Adrenal gland (tissue), 12 donors: ENCODE data around the gene ZNF282. TPM values are rescaled to one million over a fixed set of nuclear protein-coding genes. Genes with fewer than 3 reads are reported as not detected.

Experiments
- DNase-seq, 7 donors: peaks; one replicate each; pipeline ENCODE4 v3.0.0-alpha.2; 2019 to 2020
- H3K27ac ChIP-seq, 5 donors: fragments of 200-600 bp; sonication (generic) in 4 of 5; 1 replicate in 3 of 5; 2 replicates in 2 of 5; pipeline versions ENCODE4 v1.5.1 to v1.8.0; 2016 to 2020; ENCODE audit warnings: mild to moderate bottlenecking in 1 of 5
- H3K27me3 ChIP-seq: fragments of 200-600 bp; 2 replicates; pipeline ENCODE4 v1.8.0; 2021
- H3K36me3 ChIP-seq, 2 donors: fragments of 200-600 bp; replicated peaks in 1 of 2; 1 replicate in 1 of 2; 2 replicates in 1 of 2; pipeline versions ENCODE4 v1.5.1 to v1.8.0; 2018 to 2022
- H3K4me1 ChIP-seq, 2 donors: fragments of 200-600 bp; replicated peaks in 1 of 2; 1 replicate in 1 of 2; 2 replicates in 1 of 2; pipeline versions ENCODE4 v1.5.1 to v1.8.0; 2018 to 2021
- H3K4me3 ChIP-seq, 4 donors: fragments of 200-600 bp; sonication (generic) in 3 of 4; one replicate each; pipeline ENCODE4 v1.5.1; 2016 to 2018
- H3K9me3 ChIP-seq, 3 donors: fragments of 200-600 bp; sonication (generic) in 1 of 3; replicated peaks in 1 of 3; 1 replicate in 2 of 3; 2 replicates in 1 of 3; pipeline versions ENCODE4 v1.5.1 to v1.8.0; 2016 to 2021
- POLR2A ChIP-seq, 2 donors: fragments of 450-650 bp; IDR thresholded peaks; one replicate each; pipeline ENCODE4 v1.6.1; 2017; ENCODE audit warnings: antibody characterized with exemption in 2 of 2, mild to moderate bottlenecking in 2 of 2, moderate library complexity in 1 of 2
- WGBS, 4 donors: extraction: QIAGEN DNeasy Blood & Tissue Kit in 2 of 4; methylation state at CpG; one replicate each; pipeline versions ENCODE4 v1.1.5 to v1.1.7; 2013 to 2017; 5-methylcytosine and 5-hydroxymethylcytosine counted together
- intact Hi-C, 2 donors: fragments of 100-400 bp; cut with DNase I; formaldehyde crosslinking; loops; one replicate each; pipeline versions ENCODE4 v1.14.1 to v1.15.0; 2022 to 2023
- polyA plus RNA-seq, 3 donors: library from polyadenylated mRNA; stranded (reverse); fragments of 200-250 nt in 2 of 3; fragments of 350-450 nt in 1 of 3; fragmentation: Illumina TruSeq in 1 of 3; extraction: RNeasy Lipid Tissue Mini Kit (QIAGEN cat#74804) in 1 of 3; gene quantifications; one replicate each; pipeline ENCODE4 v1.2.3, GENCODE V29; 2013 to 2014
- total RNA-seq, 9 donors: library from RNA; depleted of rRNA in 4 of 9; stranded (reverse); fragments of >200 nt in 4 of 9; fragments of 120-200 nt in 1 of 9; fragmentation: NEBNext Ultra II Directional in 1 of 9; extraction: Animal tissue kit (Norgen Biotek cat#: 25700) in 1 of 9; gene quantifications; one replicate each; pipeline versions ENCODE4 v1.1.0 to v1.2.4, GENCODE V29; 2013 to 2023
- TF ChIP-seq, protein P1 (sequence below), 6 experiments: fragments of 450-650 bp in 4 of 6; fragments of 200-600 bp in 2 of 6; sonication (generic) in 1 of 6; IDR thresholded peaks; 1 replicate in 5 of 6; 2 replicates in 1 of 6; pipeline versions ENCODE4 v1.5.1 to v1.8.0; 2016 to 2021; ENCODE audit warnings: antibody characterized with exemption in 6 of 6, mild to moderate bottlenecking in 2 of 6, moderate library complexity in 1 of 6
- donor health status: healthy with polysubstance abuse.
- donor health status: Bipolar disorder and iron deficiency.
- donor health status: DM: yes; HTN: yes; CAD: no.
- donor health status: DM: no; HTN: no; CAD: no.
- donor health status: DM: no; HTN: no; CAD: no.
- donor health status: DM: yes; HTN: yes; CAD: no.

ZNF282 gene
- total and polyA plus RNA-seq, 12 donors = 3.6 to 33.8 (median 16.0) TPM

DNA sequence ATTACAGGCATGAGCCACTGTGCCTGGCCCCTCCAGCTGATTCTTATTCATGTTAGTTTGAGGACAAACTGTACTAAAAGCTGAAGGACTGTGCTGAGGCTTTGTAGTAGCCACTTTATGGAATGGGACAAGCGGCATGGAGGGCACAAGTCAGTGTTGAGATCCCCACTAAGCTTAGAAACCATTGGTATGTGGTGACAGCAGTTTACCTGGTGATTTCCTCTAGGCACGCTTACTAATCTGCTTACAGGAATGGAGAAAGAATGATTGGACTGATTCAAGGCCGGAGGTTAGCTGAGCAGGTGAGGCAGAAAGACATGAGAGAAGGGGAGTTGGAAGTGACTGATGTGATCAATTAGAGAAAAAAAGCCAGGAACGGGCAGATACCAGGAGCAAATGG lies 44.4 kb upstream of the ZNF282 start:
- intact Hi-C loops = no loop called here
- WGBS, 4 donors = 53 to 84% (median 58%) methylated on average over 4 of the region's 4 CpGs
- peaks cover 3 to 20% of the 10 kb centered on the region in 2 donors for H3K4me1 ChIP-seq

DNA sequence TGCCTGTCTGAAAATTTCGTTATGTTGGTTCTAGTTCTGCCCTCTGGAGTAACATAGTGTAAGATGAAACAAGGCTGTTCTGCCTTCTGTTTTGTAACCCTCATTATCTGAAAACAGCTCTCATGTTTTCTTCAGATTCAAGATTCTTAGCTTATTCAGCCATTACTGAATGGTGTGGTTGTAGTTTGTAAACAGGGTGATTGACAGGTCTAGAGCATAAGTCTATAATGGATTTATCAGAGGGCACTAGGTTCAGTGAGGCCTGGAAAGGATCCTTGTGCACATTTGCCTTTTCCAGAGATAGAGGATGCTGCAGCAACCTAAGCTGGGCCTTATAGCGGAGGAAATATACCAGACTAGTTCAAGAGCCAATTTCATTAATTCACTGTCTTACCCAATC lies 42.0 kb upstream of the ZNF282 start:
- Histone ChIP-seq H3K4me3 (no peak overlapping the region), H3K27me3 (no peaks in the 10 kb centered on the region), H3K4me1 (peaks cover 3 to 15% of the 10 kb centered on the region in 2 donors), H3K27ac (no peak overlapping the region), H3K36me3 (peaks cover 0 to 17% of the 10 kb centered on the region in 2 donors), H3K9me3 (no peaks in the 10 kb centered on the region)
- no peak for DNase-seq
- WGBS, 4 donors = 90 to 95% (median 94%) methylated on average over 2 of the region's 2 CpGs
- intact Hi-C loops = no loop called here
- TF ChIP-seq, protein P1, sequence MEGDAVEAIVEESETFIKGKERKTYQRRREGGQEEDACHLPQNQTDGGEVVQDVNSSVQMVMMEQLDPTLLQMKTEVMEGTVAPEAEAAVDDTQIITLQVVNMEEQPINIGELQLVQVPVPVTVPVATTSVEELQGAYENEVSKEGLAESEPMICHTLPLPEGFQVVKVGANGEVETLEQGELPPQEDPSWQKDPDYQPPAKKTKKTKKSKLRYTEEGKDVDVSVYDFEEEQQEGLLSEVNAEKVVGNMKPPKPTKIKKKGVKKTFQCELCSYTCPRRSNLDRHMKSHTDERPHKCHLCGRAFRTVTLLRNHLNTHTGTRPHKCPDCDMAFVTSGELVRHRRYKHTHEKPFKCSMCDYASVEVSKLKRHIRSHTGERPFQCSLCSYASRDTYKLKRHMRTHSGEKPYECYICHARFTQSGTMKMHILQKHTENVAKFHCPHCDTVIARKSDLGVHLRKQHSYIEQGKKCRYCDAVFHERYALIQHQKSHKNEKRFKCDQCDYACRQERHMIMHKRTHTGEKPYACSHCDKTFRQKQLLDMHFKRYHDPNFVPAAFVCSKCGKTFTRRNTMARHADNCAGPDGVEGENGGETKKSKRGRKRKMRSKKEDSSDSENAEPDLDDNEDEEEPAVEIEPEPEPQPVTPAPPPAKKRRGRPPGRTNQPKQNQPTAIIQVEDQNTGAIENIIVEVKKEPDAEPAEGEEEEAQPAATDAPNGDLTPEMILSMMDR (IDR thresholded peaks at IDR 0.05) = no peak
- no peak for TF ChIP-seq POLR2A (IDR thresholded peaks at IDR 0.05)

More for the DNA sequence above, 44.4 kb upstream of the ZNF282 start:
- Histone ChIP-seq H3K27ac (no peak overlapping the region), H3K27me3 (no peaks in the 10 kb centered on the region), H3K9me3 (no peaks in the 10 kb centered on the region), H3K36me3 (peaks cover 0 to 12% of the 10 kb centered on the region in 2 donors), H3K4me3 (no peak overlapping the region)
- TF ChIP-seq POLR2A (IDR thresholded peaks at IDR 0.05) = no peak
- TF ChIP-seq, protein P1 (IDR thresholded peaks at IDR 0.05) = no peak
- DNase-seq = no peak

GRCh38 chr7:149154056-149154455 lies 41.3 kb upstream of the ZNF282 start:
- Histone ChIP-seq H3K27ac (no peak overlapping the region), H3K9me3 (no peaks in the 10 kb centered on the region), H3K36me3 (peaks cover 0 to 17% of the 10 kb centered on the region in 2 donors), H3K4me1 (peaks cover 3 to 8% of the 10 kb centered on the region in 2 donors), H3K27me3 (no peaks in the 10 kb centered on the region), H3K4me3 (no peak overlapping the region)
- DNase-seq = no peak
- 88 to 94% (median 90%) methylated on average over 11 of the region's 11 CpGs for WGBS, 4 donors
- intact Hi-C loops = no loop called here
- TF ChIP-seq, protein P1 (IDR thresholded peaks at IDR 0.05) = no peak
- no peak for TF ChIP-seq POLR2A (IDR thresholded peaks at IDR 0.05)

DNA sequence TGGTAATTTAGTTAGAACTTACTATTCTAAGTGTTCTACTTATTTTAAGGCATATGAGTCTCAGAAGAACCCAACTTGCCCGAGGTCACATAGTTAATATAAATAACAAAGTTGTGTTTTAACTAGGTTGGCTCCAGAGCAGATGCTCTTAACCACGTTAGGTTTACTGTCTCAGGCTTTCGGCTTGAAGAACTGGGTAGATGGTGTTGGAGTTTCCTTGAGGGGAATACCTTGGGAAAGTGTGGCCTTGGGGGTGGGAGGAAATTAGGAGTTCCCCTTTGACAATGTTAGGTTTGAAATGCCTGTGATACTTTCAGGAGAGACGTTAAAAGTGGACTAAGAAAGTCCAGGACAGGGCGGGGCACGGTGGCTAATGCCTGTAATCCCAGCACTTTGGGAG lies 38.4 kb upstream of the ZNF282 start:
- no peak for DNase-seq
- H3K27me3 ChIP-seq = no peaks in the 10 kb centered on the region
- H3K36me3 ChIP-seq = peaks cover 0 to 17% of the 10 kb centered on the region in 2 donors
- H3K27ac ChIP-seq = no peak overlapping the region
- H3K4me1 ChIP-seq = peaks cover 0 to 4% of the 10 kb centered on the region in 2 donors
- H3K9me3 ChIP-seq = no peaks in the 10 kb centered on the region
- TF ChIP-seq, protein P1 (IDR thresholded peaks at IDR 0.05) = no peak
- TF ChIP-seq POLR2A (IDR thresholded peaks at IDR 0.05) = no peak
- intact Hi-C loops = no loop called here
- no peak overlapping the region for H3K4me3 ChIP-seq
- WGBS, 4 donors = 93 to 98% (median 95%) methylated on average over 6 of the region's 6 CpGs
